ENCODE results near the gene PCOLCE2. TPM values are rescaled to one million over a fixed set of nuclear protein-coding genes. Genes with fewer than 3 reads are reported as not detected.

Gene PCOLCE2
- total and polyA plus RNA-seq, 2 donors (not counting 3 experiments of a cell fraction or from before 2014, with no cell fraction given) = not detected

DNA sequence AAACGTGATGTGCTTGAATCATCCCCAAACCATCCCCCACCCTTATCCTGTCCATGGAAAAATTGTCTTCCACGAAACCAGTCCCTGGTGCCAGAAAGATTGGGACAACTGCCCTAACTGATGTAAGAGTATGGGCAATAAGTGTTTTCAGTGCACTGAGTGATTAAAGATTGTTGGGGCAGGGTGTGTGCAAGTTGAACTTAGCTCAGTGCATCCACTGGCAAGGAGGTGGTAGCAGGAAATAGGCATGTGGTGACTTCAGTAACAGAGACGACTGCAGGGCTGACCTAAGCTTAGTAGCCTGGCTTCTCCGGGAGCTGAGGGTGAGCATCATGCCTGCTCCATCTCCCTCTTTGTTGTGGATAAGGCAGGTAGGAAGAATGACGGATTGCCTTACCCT lies 47.1 kb upstream of the PCOLCE2 start:
- no peak for DNase-seq (ENCODE audit: low read depth, low spot score)
- intact Hi-C loops (cut with micrococcal nuclease) = no loop called here
- H3K27ac ChIP-seq (ENCODE audit: insufficient read depth, low read depth, low read length) = no peak overlapping the region
- ChIA-PET POLR2A (no interaction called here), CTCF (interaction anchor here (1.3 kb wide), 1 partner anchor 10 kb away, joined by 3 read pairs; no protein-coding TSS in a partner anchor)
- no peak for FAIRE-seq
- H3K36me3 ChIP-seq (ENCODE audit: control insufficient read depth in 2 of 2, extremely low read depth in 1 of 2, insufficient read depth in 2 of 2, low read length in 2 of 2) = no peaks in the 10 kb centered on the region
- H3K4me2 ChIP-seq (ENCODE audit: insufficient read depth, low read length) = no peak overlapping the region
- no peak overlapping the region for H2AFZ ChIP-seq (ENCODE audit: low read depth, low read length)
- no peaks in the 10 kb centered on the region for H3K79me2 ChIP-seq (ENCODE audit: control insufficient read depth, insufficient read depth, low read length)
- no peaks in the 10 kb centered on the region for H3K9me3 ChIP-seq (replicated peaks; ENCODE audit: control insufficient read depth, insufficient read depth, low read length)
- no peak overlapping the region for H3K9ac ChIP-seq (replicated peaks; ENCODE audit: extremely low read depth, insufficient read depth, low read length)
- TF ChIP-seq, protein P1, sequence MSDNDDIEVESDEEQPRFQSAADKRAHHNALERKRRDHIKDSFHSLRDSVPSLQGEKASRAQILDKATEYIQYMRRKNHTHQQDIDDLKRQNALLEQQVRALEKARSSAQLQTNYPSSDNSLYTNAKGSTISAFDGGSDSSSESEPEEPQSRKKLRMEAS (IDR thresholded peaks at IDR 0.05; ENCODE audit: insufficient read depth, insufficient read length) = no peak
- no peak for TF ChIP-seq POLR2AphosphoS5 (IDR thresholded peaks at IDR 0.05; ENCODE audit: insufficient read depth, low read depth, low read length)
- TF ChIP-seq POLR2A (IDR thresholded peaks at IDR 0.05; ENCODE audit: low read depth, low read length) = no peak
- TF ChIP-seq FOS (IDR thresholded peaks at IDR 0.05; ENCODE audit: borderline replicate concordance, insufficient read depth, low read length) = no peak
- TF ChIP-seq, protein P2, sequence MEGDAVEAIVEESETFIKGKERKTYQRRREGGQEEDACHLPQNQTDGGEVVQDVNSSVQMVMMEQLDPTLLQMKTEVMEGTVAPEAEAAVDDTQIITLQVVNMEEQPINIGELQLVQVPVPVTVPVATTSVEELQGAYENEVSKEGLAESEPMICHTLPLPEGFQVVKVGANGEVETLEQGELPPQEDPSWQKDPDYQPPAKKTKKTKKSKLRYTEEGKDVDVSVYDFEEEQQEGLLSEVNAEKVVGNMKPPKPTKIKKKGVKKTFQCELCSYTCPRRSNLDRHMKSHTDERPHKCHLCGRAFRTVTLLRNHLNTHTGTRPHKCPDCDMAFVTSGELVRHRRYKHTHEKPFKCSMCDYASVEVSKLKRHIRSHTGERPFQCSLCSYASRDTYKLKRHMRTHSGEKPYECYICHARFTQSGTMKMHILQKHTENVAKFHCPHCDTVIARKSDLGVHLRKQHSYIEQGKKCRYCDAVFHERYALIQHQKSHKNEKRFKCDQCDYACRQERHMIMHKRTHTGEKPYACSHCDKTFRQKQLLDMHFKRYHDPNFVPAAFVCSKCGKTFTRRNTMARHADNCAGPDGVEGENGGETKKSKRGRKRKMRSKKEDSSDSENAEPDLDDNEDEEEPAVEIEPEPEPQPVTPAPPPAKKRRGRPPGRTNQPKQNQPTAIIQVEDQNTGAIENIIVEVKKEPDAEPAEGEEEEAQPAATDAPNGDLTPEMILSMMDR (IDR thresholded peaks at IDR 0.05; ENCODE audit: extremely low read depth in 1 of 2, insufficient read depth in 1 of 2, low read depth in 1 of 2, low read length in 2 of 2) = no peak
- TF ChIP-seq GATA2 (IDR thresholded peaks at IDR 0.05; ENCODE audit: insufficient read depth, insufficient read length, low read depth, low read length) = no peak
- TF ChIP-seq JUN (IDR thresholded peaks at IDR 0.05; ENCODE audit: borderline replicate concordance, insufficient read depth, insufficient read length, low read depth) = no peak
- no peak for TF ChIP-seq EZH2 (IDR thresholded peaks at IDR 0.05; ENCODE audit: borderline replicate concordance, low read depth, low read length, severe bottlenecking)
- TF ChIP-seq MYC (IDR thresholded peaks at IDR 0.05; ENCODE audit: low read depth, low read length) = no peak
- H3K9me1 ChIP-seq (replicated peaks; ENCODE audit: control insufficient read depth, extremely low read depth, insufficient read depth, low read length) = no peaks in the 10 kb centered on the region
- dilution Hi-C loops (cut with MboI; ENCODE audit: extremely low pct_ligation_motif_present, low sequenced_read_pairs) = no loop called here
- no peaks in the 10 kb centered on the region for H3K4me1 ChIP-seq (ENCODE audit: control insufficient read depth, extremely low read depth, insufficient read depth, low read length)
- H4K20me1 ChIP-seq (replicated peaks; ENCODE audit: control insufficient read depth, extremely low read depth, insufficient read depth, low read length) = no peaks in the 10 kb centered on the region
- no peak overlapping the region for H3K4me3 ChIP-seq (replicated peaks in 1 of 3; ENCODE audit: insufficient read depth in 1 of 3, low read depth in 1 of 3, low read length in 3 of 3)
- BruUV-seq (replicated peaks) = no TSS peak
- H3K27me3 ChIP-seq (ENCODE audit: control insufficient read depth in 2 of 2, insufficient read depth in 2 of 2, low read length in 2 of 2) = peaks cover 3 to 5% of the 10 kb centered on the region in 2 experiments

Data from endothelial cell of umbilical vein (primary cell).